Stimulated activated naive CD4-positive, alpha-beta T cell treated with Interleukin-2 at 50 U/mL for 16 hours (primary cell): ENCODE measurements around the gene WIPF3.

Experiments
- DNase-seq: peaks from one replicate; lab custom pipeline; 2025; lab: John Stamatoyannopoulos, UW

Gene WIPF3

DNA sequence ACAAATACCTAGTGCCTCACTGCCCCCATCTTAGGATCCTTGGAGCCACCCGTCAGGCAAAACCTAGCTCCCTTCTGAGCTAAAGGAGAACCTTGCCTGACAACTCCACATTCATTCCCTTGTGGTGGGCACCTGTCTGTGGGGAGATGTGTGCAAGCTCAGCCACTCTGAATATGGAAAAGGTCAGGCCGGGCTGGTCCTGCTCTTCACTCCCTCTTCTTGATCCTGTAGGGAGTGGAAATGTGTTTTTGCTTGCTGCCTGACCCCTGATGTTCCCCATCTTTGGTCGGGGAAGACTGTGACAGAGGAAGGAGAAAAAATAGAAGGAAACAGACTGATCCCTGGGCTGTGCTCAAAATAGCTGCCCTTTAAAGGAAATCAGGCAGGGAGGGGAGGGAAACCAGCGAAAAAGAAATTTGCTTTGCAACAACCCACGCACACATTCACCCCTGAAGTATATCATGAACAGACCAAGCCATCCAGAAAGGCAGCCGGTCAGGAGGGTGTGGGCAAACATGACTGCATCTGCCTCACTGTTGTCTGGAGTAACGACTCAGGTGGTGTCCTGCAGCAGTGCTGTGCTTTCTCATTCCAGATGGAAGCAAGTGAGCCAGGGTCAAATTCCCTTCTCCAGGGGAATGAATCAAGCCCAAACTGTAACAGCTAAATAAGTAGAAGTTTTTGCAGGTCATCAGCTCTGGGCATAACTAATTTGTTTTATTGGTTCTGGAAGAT lies 109.3 kb downstream of the WIPF3 start:
- DNase-seq, result no peak

- DNase-seq, result no peak
Observed at GRCh38 chr7:29917641-29918040, 111.3 kb downstream of the WIPF3 start.

- no peak for DNase-seq
Observed at GRCh38 chr7:29918850-29919249, 112.5 kb downstream of the WIPF3 start.

DNA sequence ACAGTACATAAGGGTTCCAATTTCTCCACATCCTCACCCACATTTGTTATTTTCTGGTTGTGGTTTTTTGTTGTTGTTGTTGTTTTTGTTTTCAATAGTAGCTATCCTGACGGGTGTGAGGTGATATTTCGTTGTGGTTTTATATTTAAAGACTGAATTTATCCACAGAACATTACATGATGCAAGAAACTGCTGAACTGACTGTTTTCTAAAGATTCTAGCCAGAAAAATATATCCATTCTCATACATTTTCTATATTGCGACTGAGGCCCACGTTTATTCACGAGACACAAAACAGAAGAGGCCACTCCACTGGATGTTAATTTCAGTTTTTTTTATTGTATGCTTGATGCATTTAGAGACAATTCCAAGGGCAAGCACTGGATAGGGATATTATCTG lies 113.5 kb downstream of the WIPF3 start:
- no peak for DNase-seq

DNA sequence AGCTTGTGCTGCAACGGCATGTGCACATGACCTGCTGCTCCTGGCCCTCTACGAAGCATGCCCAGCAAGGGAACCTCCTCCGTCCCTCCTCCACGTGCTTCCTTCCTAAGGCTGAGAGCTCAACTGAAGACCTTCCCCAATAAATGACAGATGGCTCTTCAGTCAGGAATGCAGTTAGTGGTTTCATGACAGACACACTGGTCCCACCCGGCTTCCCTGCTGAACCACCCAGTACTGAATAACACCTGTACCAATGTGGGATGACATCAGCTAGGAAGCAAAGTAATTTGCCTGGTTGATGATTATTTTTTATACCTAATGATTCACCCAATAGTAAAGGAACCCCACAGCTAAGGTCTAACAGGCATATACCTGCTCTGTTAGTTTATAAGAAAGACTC lies 114.2 kb downstream of the WIPF3 start:
- no peak for DNase-seq

GRCh38 chr7:29921404-29922010 lies 115.2 kb downstream of the WIPF3 start:
- DNase-seq, result no peak

GRCh38 chr7:29922921-29923700 lies 116.8 kb downstream of the WIPF3 start:
- DNase-seq, result no peak

- DNase-seq, result no peak
Observed at GRCh38 chr7:29924006-29924405, 117.7 kb downstream of the WIPF3 start.

- peak; percentile 5 for DNase-seq
Observed at GRCh38 chr7:29924684-29925083, 118.4 kb downstream of the WIPF3 start.

- DNase-seq, result no peak
Observed at GRCh38 chr7:29926216-29926615, 119.9 kb downstream of the WIPF3 start.

DNA sequence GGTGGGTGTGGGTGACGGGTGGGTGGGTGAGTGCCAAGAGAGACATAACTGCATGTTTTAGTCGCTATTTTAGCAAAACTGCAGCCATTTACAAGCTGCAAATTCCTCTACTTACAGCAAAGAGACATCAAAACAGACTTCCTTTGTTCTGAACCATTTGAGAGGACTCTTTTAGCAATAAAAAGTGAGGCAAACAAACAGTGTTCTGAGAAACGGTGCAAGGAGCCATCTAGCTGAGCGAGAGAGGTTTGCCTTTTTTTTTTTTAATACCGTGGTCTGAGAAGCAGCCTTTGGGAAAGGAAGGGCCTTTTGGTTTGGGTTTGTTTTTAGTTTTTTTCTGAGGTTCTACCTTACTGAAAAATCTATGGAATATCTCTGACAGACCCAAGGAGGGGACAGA lies 120.4 kb downstream of the WIPF3 start:
- no peak for DNase-seq

GRCh38 chr7:29929018-29929807 lies 122.9 kb downstream of the WIPF3 start:
- DNase-seq, result no peak

- DNase-seq, result no peak
Observed at GRCh38 chr7:29935111-29935510, 128.8 kb downstream of the WIPF3 start.

DNA sequence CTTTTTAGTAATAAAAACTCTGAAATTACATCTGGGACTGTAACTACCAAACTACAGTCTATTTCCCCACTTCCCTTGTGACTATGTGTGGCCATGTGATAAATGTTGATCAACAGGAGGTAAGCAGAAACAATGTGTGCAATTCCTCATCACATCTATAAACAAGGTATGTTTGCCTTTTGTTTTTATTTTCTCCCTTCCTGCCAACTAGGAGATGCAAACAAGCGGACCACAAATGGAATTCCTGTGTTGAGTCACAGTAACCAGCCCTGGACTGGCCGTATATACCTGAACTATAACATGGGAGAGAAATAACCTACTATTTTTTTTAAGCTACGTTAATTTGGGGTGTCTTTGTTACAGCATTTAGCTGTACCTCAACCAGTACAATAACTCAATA lies 130.8 kb downstream of the WIPF3 start:
- DNase-seq, result no peak

GRCh38 chr7:29940199-29940598 lies 133.9 kb downstream of the WIPF3 start:
- no peak for DNase-seq

GRCh38 chr7:29945259-29945809 lies 139.0 kb downstream of the WIPF3 start:
- no peak for DNase-seq

DNA sequence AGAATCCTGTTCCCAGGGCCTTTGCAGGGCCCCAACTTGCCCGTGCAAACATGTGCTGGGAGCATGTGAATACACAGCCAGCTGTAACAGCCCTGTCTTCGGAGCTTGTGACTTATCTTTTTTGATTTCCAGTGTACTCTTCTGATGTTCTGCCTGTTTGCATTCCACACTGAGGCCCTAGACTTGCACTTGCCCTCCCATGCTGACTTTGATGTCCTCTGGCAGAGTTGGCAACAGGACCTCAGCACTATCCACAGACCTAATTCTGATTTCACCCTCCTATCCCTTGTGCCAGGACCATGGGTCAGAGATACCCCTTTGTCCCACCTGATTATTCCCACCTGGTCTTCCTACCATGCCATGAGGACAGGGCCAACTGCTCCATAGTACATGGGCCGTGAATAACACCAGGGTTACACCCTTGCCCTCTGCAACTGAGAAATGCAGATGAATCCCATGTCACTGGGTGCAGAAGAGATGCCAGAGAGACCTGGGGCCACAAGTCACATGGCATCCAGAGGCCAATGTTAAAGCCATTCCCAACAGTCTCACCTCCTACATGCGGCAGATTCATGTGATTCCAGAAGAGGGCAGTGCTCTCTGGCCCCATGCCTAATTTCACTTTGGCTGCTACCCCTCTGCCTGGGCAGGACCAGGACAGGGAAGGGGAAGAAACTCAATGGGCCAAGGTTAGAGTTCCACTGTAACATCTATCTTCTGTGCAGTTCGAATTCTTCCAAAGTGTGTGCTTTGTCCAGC lies 140.3 kb downstream of the WIPF3 start:
- no peak for DNase-seq

DNA sequence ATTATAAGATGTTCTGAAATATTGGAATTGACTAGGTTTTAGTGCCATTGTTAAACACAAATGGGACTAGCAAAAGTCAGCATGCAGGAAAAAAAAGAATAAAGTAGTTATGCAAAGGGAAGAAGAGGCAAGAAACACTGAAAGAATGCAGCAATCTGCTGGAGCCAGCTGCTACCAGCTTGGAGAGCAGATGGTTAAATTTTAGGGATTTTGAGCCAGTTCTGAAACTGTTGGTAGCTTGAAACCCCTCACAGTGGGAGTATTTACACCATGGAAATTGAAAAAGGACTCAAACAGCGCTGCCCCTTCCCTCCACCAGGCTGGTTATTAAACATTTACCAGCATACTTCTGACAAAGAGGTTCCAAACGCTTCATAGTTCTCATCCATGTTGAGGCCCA lies 142.3 kb downstream of the WIPF3 start:
- DNase-seq, result no peak

- no peak for DNase-seq
Observed at GRCh38 chr7:29950480-29950879, 144.2 kb downstream of the WIPF3 start.

GRCh38 chr7:29951206-29951605 lies 144.9 kb downstream of the WIPF3 start:
- DNase-seq, result no peak

- no peak for DNase-seq
Observed at GRCh38 chr7:29953726-29954347, 147.5 kb downstream of the WIPF3 start.
